Stimulated activated CD8-positive, alpha-beta memory T cell treated with anti-CD3 and anti-CD28 coated beads, Interleukin-12 subunit alpha, Interleukin-12 subunit beta, amount 100 ng/mL, for 1 hour (primary cell): Measurements from ENCODE around the gene HMGN1.

Experiments used
- DNase-seq: peaks from one replicate; pipeline ENCODE4 v3.0.0-alpha.2; 2020; ENCODE audit warnings: low read depth

HMGN1 gene

DNA sequence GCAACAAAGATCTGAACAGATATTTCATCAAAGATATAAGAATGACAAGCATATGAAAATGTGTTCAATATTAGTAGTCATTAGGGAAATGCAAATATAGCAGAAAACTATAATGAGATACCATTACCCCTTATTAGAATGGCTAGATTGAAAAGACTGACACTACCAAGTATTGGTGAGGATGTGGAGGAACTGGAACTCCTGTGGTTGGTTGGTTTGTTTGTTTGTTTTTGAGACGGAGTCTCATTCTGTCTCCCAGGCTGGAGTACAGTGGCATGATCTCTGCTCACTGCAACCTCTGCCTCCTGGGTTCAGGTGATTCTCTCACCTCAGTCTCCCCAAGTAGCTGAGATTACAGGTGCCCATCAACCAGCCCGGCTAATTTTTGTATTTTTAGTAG lies 18.9 kb upstream of the HMGN1 start:
- DNase-seq = no peak

DNA sequence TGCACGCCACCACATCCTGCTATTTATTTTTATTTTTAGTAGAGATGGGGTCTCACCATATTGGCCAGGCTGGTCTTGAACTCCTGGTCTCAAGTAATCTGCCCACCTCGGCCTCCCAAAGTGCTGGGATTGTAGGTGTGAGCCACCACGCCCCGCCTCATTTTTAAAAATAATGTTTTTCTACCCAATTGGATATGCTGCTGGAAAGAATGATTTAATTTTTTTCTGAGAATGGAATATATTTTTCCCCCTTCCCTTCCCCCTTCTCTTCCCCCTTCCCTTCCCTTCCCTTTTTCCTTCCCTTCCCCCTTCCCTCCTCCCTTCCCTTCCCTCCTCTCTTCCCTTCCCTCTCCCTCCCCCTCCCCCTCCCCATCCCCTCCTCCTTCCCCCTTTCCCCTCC lies 17.7 kb upstream of the HMGN1 start:
- no peak for DNase-seq

GRCh38 chr21:39364949-39365348 lies 16.1 kb upstream of the HMGN1 start:
- DNase-seq = no peak

DNA sequence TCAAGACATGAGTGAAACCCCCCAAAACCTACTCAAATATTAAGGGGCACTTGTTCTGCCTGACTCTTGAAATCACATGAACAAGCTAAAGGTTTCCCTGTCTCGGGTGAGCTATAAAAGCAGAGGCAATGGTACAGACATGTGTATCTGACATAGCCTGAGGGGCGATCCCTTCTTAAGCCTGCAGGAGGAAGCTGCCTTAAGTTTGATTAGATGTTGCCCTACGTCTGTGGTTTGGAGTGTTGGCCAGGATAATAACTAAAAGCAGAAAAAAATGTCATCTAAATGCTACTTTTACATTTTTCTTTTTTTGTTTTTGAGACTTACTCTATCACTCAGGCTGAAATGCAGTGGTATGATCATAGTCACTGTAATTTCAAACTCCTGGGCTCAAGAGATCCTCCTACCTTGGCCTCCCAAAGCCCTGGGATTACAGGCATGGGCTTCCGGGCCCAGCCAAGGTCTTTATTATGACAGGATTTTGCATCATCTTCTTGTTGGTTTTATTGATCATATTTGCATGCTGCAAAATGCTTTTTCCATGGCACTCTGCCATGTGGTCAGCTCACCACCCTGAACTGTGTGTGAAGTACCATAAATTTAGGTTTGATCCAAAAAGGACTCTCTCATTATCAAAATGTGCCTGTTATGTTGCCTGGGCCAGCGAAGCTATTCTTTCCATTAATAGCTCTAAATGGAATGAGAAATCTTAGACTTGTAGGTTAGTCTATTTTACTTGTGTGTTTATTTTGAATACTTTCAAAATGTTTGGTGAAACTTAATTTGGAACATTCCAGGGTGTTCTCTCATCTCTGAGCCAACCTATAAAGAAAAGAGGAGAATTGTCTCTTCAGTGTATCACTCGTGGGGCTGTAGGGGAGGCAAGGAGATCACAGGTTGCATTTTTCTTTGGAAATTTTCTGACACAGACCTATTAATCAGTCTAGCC lies 15.0 kb upstream of the HMGN1 start:
- DNase-seq = no peak

- no peak for DNase-seq
These were observed 13.8 kb upstream of the HMGN1 start for GRCh38 chr21:39362733-39363132.

- no peak for DNase-seq
These were observed 10.5 kb upstream of the HMGN1 start for GRCh38 chr21:39359382-39359781.

DNA sequence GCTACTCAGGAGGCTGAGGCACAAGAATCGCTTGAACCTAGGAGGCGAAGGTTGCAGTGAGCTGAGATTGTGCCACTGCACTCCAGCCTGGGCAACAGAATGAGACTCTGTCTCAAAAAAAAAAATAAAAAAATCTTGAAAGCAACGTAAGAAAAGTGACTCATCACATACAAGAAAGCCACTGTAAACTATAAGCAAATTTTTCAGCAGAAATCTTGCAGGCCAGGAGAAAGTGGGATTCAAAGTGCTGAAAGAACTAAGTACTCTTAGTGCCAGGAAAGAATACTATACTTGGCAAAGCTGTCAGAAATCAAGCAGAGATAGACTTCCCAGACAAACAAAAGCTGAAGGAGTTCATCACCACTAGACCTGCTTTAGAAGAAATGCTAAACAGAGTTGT lies 4.4 kb upstream of the HMGN1 start:
- DNase-seq = no peak

DNA sequence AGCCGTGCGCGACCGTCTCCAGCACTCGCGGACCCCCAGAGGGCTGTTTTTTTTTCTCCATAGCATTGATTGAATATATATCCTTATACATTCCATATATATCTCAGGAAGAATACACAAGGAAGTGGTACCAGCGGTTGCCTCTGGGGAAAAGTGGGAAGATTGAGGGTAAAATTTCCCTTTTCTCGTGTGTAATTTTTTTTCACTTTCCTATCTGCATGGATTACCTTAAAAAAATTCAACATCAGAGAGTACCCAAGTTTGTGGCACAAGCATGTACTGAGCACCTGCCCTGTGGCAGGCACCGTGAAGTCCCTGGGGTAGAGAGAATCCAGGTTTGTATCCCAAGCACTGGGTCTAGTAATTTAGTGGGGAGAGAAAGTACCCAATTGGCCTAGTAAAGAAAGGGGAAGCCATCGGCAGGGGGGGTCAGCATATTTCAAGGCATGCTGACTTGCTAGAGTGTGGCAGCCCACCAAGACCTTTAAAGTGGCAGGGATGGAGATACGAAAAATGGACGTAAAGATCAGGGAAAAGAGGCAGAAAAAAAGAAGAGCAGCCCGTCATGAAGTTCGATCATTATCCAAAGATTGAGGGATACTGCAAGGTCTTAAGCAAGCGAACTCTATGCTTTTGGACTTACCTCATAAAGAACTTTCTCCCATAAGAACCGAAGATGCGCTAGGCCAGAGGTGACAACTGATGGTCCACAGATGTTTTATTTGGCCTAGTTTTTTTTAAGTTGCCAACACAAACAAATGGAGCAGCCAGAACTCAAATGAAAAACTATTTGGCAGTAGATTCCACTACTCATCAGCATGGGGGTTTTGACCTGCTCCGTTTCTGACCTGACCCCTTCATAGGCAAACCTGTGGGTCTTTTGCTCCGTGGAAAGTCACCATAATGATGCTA lies 1.5 kb upstream of the HMGN1 start:
- no peak for DNase-seq

GRCh38 chr21:39349211-39350093 lies 564 bp upstream of the HMGN1 start:
- peak; percentile 95 for DNase-seq

GRCh38 chr21:39348040-39348354 lies 891 bp downstream of the HMGN1 start:
- no peak for DNase-seq

DNA sequence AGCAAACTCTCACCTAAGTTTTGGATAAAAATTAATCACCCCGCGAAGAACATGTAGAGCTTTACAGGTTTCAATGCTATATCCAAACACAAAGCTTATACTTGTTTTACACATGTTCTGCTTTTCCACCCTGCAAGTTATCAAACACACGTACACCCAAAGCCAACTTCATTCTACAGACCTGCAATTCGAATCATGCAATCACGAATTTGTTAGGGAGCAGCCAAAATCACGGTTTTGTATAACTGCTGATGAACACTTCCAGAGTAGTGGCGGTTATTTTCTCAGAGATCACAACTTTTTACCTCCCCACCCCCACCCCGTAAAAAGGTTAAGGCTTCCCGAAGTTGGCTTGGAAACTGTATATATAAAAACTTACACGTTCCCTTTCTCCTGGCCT lies 1.4 kb downstream of the HMGN1 start:
- DNase-seq = no peak

DNA sequence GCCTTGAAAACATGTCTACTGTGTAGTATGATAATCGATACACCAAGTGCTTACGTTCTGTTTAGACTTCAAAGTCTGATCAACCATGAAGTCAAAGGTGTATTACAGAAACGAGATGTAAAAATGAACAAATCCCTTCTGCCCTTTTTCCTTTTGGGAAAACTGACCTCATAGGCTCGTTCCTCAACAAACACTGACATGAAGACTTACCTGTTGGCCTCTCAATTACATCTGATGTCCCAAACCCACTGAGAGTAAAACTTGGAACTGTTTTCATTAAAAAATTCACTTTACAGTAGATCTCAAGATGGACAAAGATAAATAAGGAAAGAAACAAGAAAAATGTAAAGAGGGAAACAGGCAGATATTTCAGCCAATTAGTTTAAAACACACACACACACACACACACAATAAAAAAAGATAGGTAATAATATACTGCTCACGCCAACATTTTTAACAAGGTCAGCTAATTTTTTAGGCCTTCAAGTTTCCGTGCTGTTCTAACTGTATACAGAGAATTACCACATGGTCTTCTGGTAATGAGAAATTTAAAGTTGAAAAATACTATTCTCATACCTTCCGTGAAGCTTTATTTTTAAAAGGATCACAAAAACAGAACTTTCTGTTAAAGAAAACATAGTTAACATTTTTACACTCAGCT lies 2.1 kb downstream of the HMGN1 start:
- DNase-seq = no peak

GRCh38 chr21:39346206-39346605 lies 2.7 kb downstream of the HMGN1 start:
- no peak for DNase-seq

GRCh38 chr21:39345440-39345839 lies 3.4 kb downstream of the HMGN1 start:
- no peak for DNase-seq

- DNase-seq = no peak
These were observed 4.0 kb downstream of the HMGN1 start for GRCh38 chr21:39344848-39345247.

- no peak for DNase-seq
These were observed 7.5 kb downstream of the HMGN1 start for GRCh38 chr21:39341249-39341923.

DNA sequence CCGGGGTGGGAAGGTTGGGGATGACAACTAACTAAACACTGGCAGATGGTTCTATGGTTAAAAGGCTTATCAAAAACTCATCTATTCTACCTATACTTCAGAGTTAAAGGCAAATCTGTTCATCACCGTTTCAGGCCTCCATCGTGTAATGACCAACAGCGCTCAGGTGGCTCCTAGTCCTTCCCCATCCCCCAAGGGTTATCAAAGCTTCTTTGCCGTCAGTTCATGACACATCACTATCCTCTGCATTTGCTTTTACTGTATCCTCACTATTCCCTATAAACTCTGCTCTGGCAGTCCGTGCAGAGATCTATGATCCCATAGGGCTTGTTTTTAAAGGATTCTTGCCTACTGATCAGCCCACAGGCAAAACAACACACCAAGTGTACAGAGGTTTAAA lies 8.2 kb downstream of the HMGN1 start:
- DNase-seq = no peak

- no peak for DNase-seq
These were observed 9.7 kb downstream of the HMGN1 start for GRCh38 chr21:39339231-39339630.

DNA sequence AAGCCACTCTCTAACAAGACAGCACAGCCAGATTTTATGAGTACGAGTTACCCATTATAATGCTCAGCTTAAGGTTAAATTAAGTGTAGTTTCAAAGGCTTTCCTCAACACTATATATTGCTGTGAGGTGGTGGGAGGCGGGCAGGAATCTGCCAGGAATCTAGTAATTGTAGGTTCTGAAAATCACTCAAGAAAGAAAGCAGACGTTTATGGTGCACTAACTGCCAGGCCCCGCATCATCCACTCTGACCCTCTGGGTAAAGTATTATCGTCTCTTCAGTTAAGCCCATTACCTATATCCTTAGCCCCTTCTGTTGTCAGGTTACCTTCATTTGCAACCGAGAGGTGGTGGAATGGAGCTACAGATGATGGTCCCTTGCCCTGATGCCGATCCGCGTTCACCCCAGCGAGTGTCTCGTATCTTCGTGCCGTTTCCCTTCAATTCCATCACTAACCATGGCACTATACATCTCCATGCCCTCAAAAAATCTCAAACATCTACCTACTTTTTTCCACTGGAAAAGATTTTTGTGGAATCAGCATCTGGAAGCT lies 12.4 kb downstream of the HMGN1 start:
- no peak for DNase-seq

GRCh38 chr21:39334611-39335010 lies 14.3 kb downstream of the HMGN1 start:
- no peak for DNase-seq

DNA sequence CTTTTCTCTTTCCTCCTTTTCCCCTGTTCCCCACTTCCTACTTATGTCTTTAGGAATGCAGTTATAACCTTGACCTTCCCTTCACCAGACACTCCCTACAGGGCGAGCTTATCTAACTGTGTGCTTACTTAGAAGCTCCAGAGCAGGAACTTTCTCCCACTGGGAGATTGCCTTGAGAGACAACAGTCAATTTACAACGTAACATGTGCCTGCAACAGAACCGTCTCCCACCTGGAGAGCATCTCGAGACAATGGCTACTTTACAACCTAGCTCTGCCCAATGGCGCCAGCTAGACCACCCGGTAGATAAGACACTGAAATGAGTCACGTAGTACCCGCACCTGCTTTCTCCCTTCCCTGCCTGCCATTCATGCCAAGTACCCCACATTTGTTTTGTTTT lies 16.7 kb downstream of the HMGN1 start:
- no peak for DNase-seq
